Transverse colon (tissue), 4 donors: ENCODE results near the gene LONP2. TPM values are rescaled to one million over a fixed set of nuclear protein-coding genes. Genes with fewer than 3 reads are reported as not detected.

Experiments
- DNase-seq: peaks from one replicate; pipeline ENCODE4 v3.0.0-alpha.2; 2019
- H3K27ac ChIP-seq, 4 donors: fragments of 200-600 bp; sonication (generic); 2 replicates each; pipeline ENCODE4 v1.5.1; 2016 to 2018; ENCODE audit warnings: inconsistent platforms in 4 of 4
- H3K27me3 ChIP-seq: fragments of 200-600 bp; sonication (generic); 2 replicates; pipeline ENCODE4 v1.5.1; 2017; ENCODE audit warnings: inconsistent platforms
- H3K36me3 ChIP-seq, 4 donors: fragments of 200-600 bp; sonication (generic); 2 replicates each; pipeline ENCODE4 v1.5.1; 2017 to 2019; ENCODE audit warnings: inconsistent platforms in 4 of 4
- H3K4me1 ChIP-seq, 4 donors: fragments of 200-600 bp; sonication (generic); 2 replicates each; pipeline ENCODE4 v1.5.1; 2017 to 2020; ENCODE audit warnings: inconsistent platforms in 4 of 4
- H3K4me3 ChIP-seq, 4 donors: fragments of 200-600 bp; sonication (generic); 1 replicate in 1 of 4; 2 replicates in 3 of 4; pipeline versions ENCODE4 v1.5.1 to v1.6.1; 2017 to 2019; ENCODE audit warnings: inconsistent platforms in 4 of 4
- H3K9me3 ChIP-seq, 2 donors: fragments of 200-600 bp; sonication (generic); 2 replicates each; pipeline ENCODE4 v1.5.1; 2017 to 2019; ENCODE audit warnings: inconsistent platforms in 2 of 2
- EP300 ChIP-seq: sonication (generic); formaldehyde crosslinking; IDR thresholded peaks from one replicate; pipeline ENCODE4 v1.6.1; 2017; ENCODE audit warnings: antibody characterized with exemption, low read depth
- POLR2A ChIP-seq: fragments of 450-650 bp; IDR thresholded peaks from one replicate; pipeline ENCODE4 v1.6.1; 2016; ENCODE audit warnings: antibody characterized with exemption, mild to moderate bottlenecking, moderate library complexity
- POLR2AphosphoS5 ChIP-seq, 3 donors: sonication (generic); formaldehyde crosslinking; IDR thresholded peaks; one replicate each; pipeline ENCODE4 v1.6.1; 2016; ENCODE audit warnings: antibody characterized with exemption in 3 of 3
- WGBS, 2 donors: methylation state at CpG; one replicate each; pipeline ENCODE4 v1.1.5; 2018; ENCODE audit warnings: low coverage in 1 of 2; 5-methylcytosine and 5-hydroxymethylcytosine counted together
- in situ Hi-C, 4 donors: fragments of 200-750 bp; cut with MboI; loops; one replicate each; pipeline versions ENCODE4 v1.15.0 to v1.15.1; 2017; ENCODE audit warnings: low sequenced_read_pairs in 3 of 4, low pct_ligation_motif_present in 1 of 4, low pct_unique_long_range_greater_than_20kb in 1 of 4
- intact Hi-C: fragments of 100-400 bp; cut with DNase I; formaldehyde crosslinking; loops from one replicate; pipeline ENCODE4 v1.15.1; 2023; ENCODE audit warnings: low total_unique reads
- total RNA-seq, 4 donors: library from RNA; depleted of rRNA; stranded (reverse); fragments of >200 nt; gene quantifications; one replicate each; pipeline ENCODE4 v1.1.0, GENCODE V29; 2016
- TF ChIP-seq, protein P1 (sequence below), 5 experiments: fragments of 200-600 bp in 3 of 5; fragments of 450-650 bp in 2 of 5; sonication (generic) in 3 of 5; IDR thresholded peaks; 1 replicate in 2 of 5; 2 replicates in 3 of 5; pipeline ENCODE4 v1.5.1; 2016 to 2017; ENCODE audit warnings: antibody characterized with exemption in 5 of 5, inconsistent platforms in 3 of 5, mild to moderate bottlenecking in 2 of 5, moderate library complexity in 1 of 5

LONP2 gene, protein sequence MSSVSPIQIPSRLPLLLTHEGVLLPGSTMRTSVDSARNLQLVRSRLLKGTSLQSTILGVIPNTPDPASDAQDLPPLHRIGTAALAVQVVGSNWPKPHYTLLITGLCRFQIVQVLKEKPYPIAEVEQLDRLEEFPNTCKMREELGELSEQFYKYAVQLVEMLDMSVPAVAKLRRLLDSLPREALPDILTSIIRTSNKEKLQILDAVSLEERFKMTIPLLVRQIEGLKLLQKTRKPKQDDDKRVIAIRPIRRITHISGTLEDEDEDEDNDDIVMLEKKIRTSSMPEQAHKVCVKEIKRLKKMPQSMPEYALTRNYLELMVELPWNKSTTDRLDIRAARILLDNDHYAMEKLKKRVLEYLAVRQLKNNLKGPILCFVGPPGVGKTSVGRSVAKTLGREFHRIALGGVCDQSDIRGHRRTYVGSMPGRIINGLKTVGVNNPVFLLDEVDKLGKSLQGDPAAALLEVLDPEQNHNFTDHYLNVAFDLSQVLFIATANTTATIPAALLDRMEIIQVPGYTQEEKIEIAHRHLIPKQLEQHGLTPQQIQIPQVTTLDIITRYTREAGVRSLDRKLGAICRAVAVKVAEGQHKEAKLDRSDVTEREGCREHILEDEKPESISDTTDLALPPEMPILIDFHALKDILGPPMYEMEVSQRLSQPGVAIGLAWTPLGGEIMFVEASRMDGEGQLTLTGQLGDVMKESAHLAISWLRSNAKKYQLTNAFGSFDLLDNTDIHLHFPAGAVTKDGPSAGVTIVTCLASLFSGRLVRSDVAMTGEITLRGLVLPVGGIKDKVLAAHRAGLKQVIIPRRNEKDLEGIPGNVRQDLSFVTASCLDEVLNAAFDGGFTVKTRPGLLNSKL
- total RNA-seq, result 100 to 1,000 TPM in 1 of 4 donors, 10 to 100 TPM in 3; 51.3 to 104 (median 65.3) TPM

DNA sequence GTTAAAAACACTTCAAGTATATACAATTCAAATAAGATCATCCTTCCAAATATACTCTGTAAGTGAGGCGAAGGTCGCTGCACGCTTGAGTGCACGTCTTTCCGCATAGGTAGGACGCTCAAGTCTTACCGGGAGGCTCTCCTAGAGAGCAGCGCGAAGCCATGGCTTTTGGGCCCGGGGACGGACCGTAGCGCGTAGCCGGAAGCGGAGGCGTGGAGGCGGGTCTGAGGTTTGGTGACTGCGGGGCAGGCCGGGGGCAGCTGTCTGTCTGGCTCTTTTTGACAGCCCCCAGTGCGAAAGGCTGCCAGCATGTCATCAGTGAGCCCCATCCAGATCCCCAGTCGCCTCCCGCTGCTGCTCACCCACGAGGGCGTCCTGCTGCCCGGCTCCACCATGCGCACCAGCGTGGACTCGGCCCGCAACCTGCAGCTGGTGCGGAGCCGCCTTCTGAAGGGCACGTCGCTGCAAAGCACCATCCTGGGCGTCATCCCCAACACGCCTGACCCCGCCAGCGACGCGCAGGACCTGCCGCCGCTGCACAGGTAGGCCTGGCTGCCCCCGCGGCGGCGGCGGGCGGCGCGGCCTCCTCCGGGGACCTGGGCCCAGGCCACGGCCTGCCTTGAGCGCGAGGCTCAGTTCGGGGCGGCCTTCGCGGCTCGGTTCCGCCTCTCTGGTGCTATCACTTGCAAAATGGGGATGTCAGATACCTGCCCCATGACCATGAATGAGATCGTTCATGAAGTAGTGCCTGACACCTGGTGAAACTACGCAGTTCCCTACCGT lies at the start of gene LONP2:
Gene LONP2, plus strand, starts transcription at position 221 of the 783 bp plus-strand sequence. Its CDS starts 89 bp downstream, at position 310.
- no peaks in the 10 kb centered on the region for H3K27me3 ChIP-seq
- H3K4me3 ChIP-seq, result peak within 1 kb of the TSS; percentile 77 to 99 (median 84)
- in situ Hi-C loops (loop anchor here in 2 of 4 donors (10.0 to 25.0 kb wide), 2 partner anchors 381 to 393 kb away; no protein-coding TSS in a partner anchor), intact Hi-C loops (no loop called here)
- TF ChIP-seq POLR2A, result peak; percentile 79
- TF ChIP-seq EP300, result no peak
- TF ChIP-seq, protein P1, sequence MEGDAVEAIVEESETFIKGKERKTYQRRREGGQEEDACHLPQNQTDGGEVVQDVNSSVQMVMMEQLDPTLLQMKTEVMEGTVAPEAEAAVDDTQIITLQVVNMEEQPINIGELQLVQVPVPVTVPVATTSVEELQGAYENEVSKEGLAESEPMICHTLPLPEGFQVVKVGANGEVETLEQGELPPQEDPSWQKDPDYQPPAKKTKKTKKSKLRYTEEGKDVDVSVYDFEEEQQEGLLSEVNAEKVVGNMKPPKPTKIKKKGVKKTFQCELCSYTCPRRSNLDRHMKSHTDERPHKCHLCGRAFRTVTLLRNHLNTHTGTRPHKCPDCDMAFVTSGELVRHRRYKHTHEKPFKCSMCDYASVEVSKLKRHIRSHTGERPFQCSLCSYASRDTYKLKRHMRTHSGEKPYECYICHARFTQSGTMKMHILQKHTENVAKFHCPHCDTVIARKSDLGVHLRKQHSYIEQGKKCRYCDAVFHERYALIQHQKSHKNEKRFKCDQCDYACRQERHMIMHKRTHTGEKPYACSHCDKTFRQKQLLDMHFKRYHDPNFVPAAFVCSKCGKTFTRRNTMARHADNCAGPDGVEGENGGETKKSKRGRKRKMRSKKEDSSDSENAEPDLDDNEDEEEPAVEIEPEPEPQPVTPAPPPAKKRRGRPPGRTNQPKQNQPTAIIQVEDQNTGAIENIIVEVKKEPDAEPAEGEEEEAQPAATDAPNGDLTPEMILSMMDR (IDR thresholded peaks at IDR 0.05), result peak in 1 of 5 experiments; percentile 9
- TF ChIP-seq POLR2AphosphoS5 (IDR thresholded peaks at IDR 0.05), result peak; percentile 86 to 89 (median 86)
- H3K36me3 ChIP-seq, result no peaks in the 10 kb centered on the region
- peak; percentile 93 for DNase-seq
- H3K9me3 ChIP-seq, result no peaks in the 10 kb centered on the region
- 0% methylated on average over 13 to 61 of the region's 63 CpGs for WGBS, 2 donors
- peaks cover 11 to 30% (median 24%) of the 10 kb centered on the region in 4 donors for H3K4me1 ChIP-seq
- peak within 1 kb of the TSS; percentile 91 to 94 (median 92) for H3K27ac ChIP-seq

DNA sequence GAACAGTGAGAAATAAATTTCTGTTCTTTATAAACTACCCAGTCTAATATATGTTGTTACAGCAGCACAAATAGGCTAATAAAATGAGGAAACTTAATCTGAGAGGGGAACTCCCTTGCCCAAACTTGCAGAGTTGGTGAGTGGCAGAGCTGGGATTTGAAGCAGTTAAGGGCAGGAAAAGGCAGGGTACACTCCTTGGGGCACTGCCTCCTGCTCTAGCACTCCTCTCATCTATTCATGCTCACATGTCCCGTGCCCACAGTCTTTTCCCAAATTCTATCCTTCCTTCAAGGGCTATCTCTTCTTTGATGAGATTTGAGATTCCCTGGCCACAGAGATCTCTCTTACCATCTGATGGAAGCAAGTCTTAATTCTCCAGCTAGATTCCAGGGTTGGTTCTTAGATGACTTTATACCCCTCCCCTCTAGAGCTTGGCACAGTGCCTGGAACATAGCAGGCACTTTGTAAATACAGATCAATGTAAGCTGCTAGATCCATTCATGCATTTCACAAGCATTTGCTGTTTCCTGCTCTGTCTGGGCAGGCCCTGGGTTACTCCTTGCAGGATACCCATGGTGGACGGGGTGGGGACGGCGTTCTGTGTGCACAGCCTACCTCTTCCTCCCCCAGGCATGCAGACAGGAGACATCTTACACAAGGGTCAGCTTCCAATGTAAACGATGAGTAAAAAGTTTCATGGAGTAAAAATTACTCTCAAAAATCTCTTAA lies 49.1 kb upstream of the LONP2 start:
- no peak for DNase-seq
- Histone ChIP-seq H3K27me3 (no peaks in the 10 kb centered on the region), H3K9me3 (no peaks in the 10 kb centered on the region), H3K27ac (no peak overlapping the region), H3K36me3 (no peaks in the 10 kb centered on the region), H3K4me1 (no peaks in the 10 kb centered on the region), H3K4me3 (no peak overlapping the region)
- whole genome bisulfite sequencing, 2 donors, result 27 to 70% methylated on average over 2 to 5 of the region's 5 CpGs
- TF ChIP-seq EP300 (no peak), POLR2AphosphoS5 (IDR thresholded peaks at IDR 0.05) (no peak), POLR2A (no peak)
- TF ChIP-seq, protein P1 (IDR thresholded peaks at IDR 0.05), result no peak
- in situ Hi-C loops, result no loop called here
- intact Hi-C loops, result no loop called here

DNA sequence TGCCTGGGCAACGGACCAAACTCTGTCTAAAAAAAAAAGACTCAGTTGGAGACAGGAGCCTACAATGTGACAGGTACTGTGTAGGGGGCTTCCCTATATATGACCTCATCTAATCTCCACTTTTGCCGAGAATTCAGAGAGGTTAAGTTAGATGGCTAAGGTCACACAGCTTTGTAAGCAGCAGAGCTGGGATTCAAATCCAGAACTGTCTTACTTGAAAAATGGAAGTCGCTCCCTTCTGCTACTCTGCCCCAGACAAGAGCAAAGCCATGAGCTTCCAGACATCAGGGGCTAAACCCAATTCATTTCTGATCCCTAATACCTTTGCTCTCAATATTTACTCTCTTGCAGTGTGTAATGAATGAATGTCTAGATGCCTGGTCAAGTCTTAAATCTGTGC lies 46.8 kb upstream of the LONP2 start:
- Histone ChIP-seq H3K36me3 (no peaks in the 10 kb centered on the region), H3K27ac (no peak overlapping the region), H3K4me1 (no peaks in the 10 kb centered on the region), H3K9me3 (no peaks in the 10 kb centered on the region), H3K27me3 (no peaks in the 10 kb centered on the region), H3K4me3 (no peak overlapping the region)
- 83 to 84% methylated on average over 1 to 3 of the region's 3 CpGs for WGBS, 2 donors
- TF ChIP-seq EP300 (no peak), POLR2A (no peak), POLR2AphosphoS5 (IDR thresholded peaks at IDR 0.05) (no peak)
- in situ Hi-C loops, result no loop called here
- intact Hi-C loops, result no loop called here
- DNase-seq, result no peak
